ENCODE measurements around the gene KRTAP4-16. TPM values are rescaled to one million over a fixed set of nuclear protein-coding genes. Genes with fewer than 3 reads are reported as not detected.

KRTAP4-16 gene
- total and polyA plus RNA-seq, 2 donors (not counting 3 experiments of a cell fraction or from before 2014, with no cell fraction given): not detected

GRCh38 chr17:41054025-41054424 is 48.0 kb downstream of the KRTAP4-16 start:
- Histone ChIP-seq H3K9me1 (replicated peaks; ENCODE audit: control insufficient read depth, extremely low read depth, insufficient read depth, low read length) (no peaks in the 10 kb centered on the region), H3K4me2 (ENCODE audit: insufficient read depth, low read length) (no peak overlapping the region), H3K27ac (ENCODE audit: insufficient read depth, low read depth, low read length) (no peak overlapping the region), H3K4me1 (ENCODE audit: control insufficient read depth, extremely low read depth, insufficient read depth, low read length) (no peaks in the 10 kb centered on the region), H4K20me1 (replicated peaks; ENCODE audit: control insufficient read depth, extremely low read depth, insufficient read depth, low read length) (no peaks in the 10 kb centered on the region), H3K9me3 (replicated peaks; ENCODE audit: control insufficient read depth, insufficient read depth, low read length) (no peaks in the 10 kb centered on the region), H3K36me3 (ENCODE audit: control insufficient read depth in 2 of 2, extremely low read depth in 1 of 2, insufficient read depth in 2 of 2, low read length in 2 of 2) (no peaks in the 10 kb centered on the region), H3K9ac (replicated peaks; ENCODE audit: extremely low read depth, insufficient read depth, low read length) (no peak overlapping the region), H3K4me3 (replicated peaks in 1 of 3; ENCODE audit: insufficient read depth in 1 of 3, low read depth in 1 of 3, low read length in 3 of 3) (no peak overlapping the region), H3K79me2 (ENCODE audit: control insufficient read depth, insufficient read depth, low read length) (no peaks in the 10 kb centered on the region), H3K27me3 (ENCODE audit: control insufficient read depth in 2 of 2, insufficient read depth in 2 of 2, low read length in 2 of 2) (peaks cover 1 to 2% of the 10 kb centered on the region in 2 experiments), H2AFZ (ENCODE audit: low read depth, low read length) (no peak overlapping the region)
- TF ChIP-seq FOS (IDR thresholded peaks at IDR 0.05; ENCODE audit: borderline replicate concordance, insufficient read depth, low read length) (no peak), MAX (IDR thresholded peaks at IDR 0.05; ENCODE audit: insufficient read depth, insufficient read length) (no peak)
- CTCF ChIA-PET: no interaction called here
- POLR2A ChIA-PET: no interaction called here
- no TSS peak for BruUV-seq (replicated peaks)
- FAIRE-seq (no peak), DNase-seq (ENCODE audit: low read depth, low spot score) (no peak)
- dilution Hi-C loops (cut with MboI; ENCODE audit: extremely low pct_ligation_motif_present, low sequenced_read_pairs) (no loop called here), intact Hi-C loops (cut with micrococcal nuclease) (no loop called here)

GRCh38 chr17:41052566-41052965 is 49.4 kb downstream of the KRTAP4-16 start:
- Histone ChIP-seq H2AFZ (ENCODE audit: low read depth, low read length) (no peak overlapping the region), H3K9ac (replicated peaks; ENCODE audit: extremely low read depth, insufficient read depth, low read length) (no peak overlapping the region), H3K4me1 (ENCODE audit: control insufficient read depth, extremely low read depth, insufficient read depth, low read length) (no peaks in the 10 kb centered on the region), H3K9me1 (replicated peaks; ENCODE audit: control insufficient read depth, extremely low read depth, insufficient read depth, low read length) (no peaks in the 10 kb centered on the region), H4K20me1 (replicated peaks; ENCODE audit: control insufficient read depth, extremely low read depth, insufficient read depth, low read length) (no peaks in the 10 kb centered on the region), H3K79me2 (ENCODE audit: control insufficient read depth, insufficient read depth, low read length) (no peaks in the 10 kb centered on the region), H3K4me2 (ENCODE audit: insufficient read depth, low read length) (no peak overlapping the region), H3K36me3 (ENCODE audit: control insufficient read depth in 2 of 2, extremely low read depth in 1 of 2, insufficient read depth in 2 of 2, low read length in 2 of 2) (no peaks in the 10 kb centered on the region), H3K27ac (ENCODE audit: insufficient read depth, low read depth, low read length) (no peak overlapping the region), H3K9me3 (replicated peaks; ENCODE audit: control insufficient read depth, insufficient read depth, low read length) (no peaks in the 10 kb centered on the region), H3K27me3 (ENCODE audit: control insufficient read depth in 2 of 2, insufficient read depth in 2 of 2, low read length in 2 of 2) (peaks cover 3 to 5% of the 10 kb centered on the region in 2 experiments), H3K4me3 (replicated peaks in 1 of 3; ENCODE audit: insufficient read depth in 1 of 3, low read depth in 1 of 3, low read length in 3 of 3) (no peak overlapping the region)
- BruUV-seq (replicated peaks): no TSS peak
- ChIA-PET POLR2A (no interaction called here), CTCF (interaction anchor here (1.2 kb wide), 1 partner anchor 497 kb away, joined by 3 read pairs; no protein-coding TSS in a partner anchor)
- TF ChIP-seq EZH2 (IDR thresholded peaks at IDR 0.05; ENCODE audit: borderline replicate concordance, low read depth, low read length, severe bottlenecking) (no peak), POLR2A (IDR thresholded peaks at IDR 0.05; ENCODE audit: low read depth, low read length) (no peak), POLR2AphosphoS5 (IDR thresholded peaks at IDR 0.05; ENCODE audit: insufficient read depth, low read depth, low read length) (no peak), CTCF (IDR thresholded peaks at IDR 0.05; ENCODE audit: extremely low read depth in 1 of 2, insufficient read depth in 1 of 2, low read depth in 1 of 2, low read length in 2 of 2) (no peak), JUN (IDR thresholded peaks at IDR 0.05; ENCODE audit: borderline replicate concordance, insufficient read depth, insufficient read length, low read depth) (no peak), MYC (IDR thresholded peaks at IDR 0.05; ENCODE audit: low read depth, low read length) (no peak), MAX (IDR thresholded peaks at IDR 0.05; ENCODE audit: insufficient read depth, insufficient read length) (no peak), GATA2 (IDR thresholded peaks at IDR 0.05; ENCODE audit: insufficient read depth, insufficient read length, low read depth, low read length) (no peak), FOS (IDR thresholded peaks at IDR 0.05; ENCODE audit: borderline replicate concordance, insufficient read depth, low read length) (no peak)
- FAIRE-seq (no peak), DNase-seq (ENCODE audit: low read depth, low spot score) (no peak)
- intact Hi-C loops (cut with micrococcal nuclease) (no loop called here), dilution Hi-C loops (cut with MboI; ENCODE audit: extremely low pct_ligation_motif_present, low sequenced_read_pairs) (no loop called here)
